AG09309 (cell line): ENCODE data around the gene NCKAP5L.

Experiments used
- DNase-seq: peaks from one replicate; pipeline ENCODE4 v3.0.0-alpha.2; 2010; ENCODE audit warnings: low read depth
- H3K4me3 ChIP-seq: 2 replicates; pipeline ENCODE4 v1.5.1; 2011; ENCODE audit warnings: mild to moderate bottlenecking, low read depth, low read length, moderate library complexity; ENCODE audit not compliant: control insufficient read depth
- TF ChIP-seq, protein P1 (sequence below): IDR thresholded peaks from 2 replicates; pipeline ENCODE4 v1.5.1; 2011; ENCODE audit warnings: mild to moderate bottlenecking, low read depth, low read length, inconsistent platforms; ENCODE audit not compliant: insufficient read depth, control insufficient read depth; ENCODE audit errors: missing control alignments

NCKAP5L gene

DNA sequence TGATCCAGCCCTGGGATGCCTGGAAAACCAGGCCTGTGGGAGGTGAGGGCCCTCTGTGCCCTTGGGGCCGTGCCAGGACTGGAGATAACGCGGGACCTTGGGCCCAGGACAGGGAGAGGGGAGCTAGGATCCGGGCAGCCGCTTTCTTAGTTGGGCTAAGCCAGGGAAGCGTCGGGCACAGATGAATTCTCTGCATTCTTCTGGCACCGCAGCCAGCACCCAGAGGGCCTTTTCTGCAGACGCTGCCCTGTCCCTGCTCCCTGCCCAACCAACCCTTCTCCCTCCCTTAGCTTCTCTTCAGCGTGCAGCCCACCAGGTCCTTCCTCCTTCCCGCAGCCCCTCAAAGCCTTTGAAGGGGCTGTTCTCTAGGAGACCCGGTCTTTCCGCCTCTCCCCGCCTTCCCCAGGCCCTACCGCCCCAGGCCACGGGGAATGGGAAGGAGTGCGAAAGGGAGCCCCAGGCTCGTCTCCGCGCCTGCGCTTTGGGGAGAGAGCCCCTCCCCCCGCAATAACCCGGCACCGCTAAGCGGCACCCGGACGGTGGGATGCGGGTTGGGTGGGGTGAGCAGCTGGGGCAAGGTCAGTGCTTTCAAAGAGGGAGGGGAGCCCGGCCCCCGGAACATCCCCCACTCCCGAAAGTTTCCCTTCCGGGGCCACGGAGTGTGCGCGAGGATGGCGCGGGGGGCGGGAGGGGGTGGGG lies 663 bp downstream of the NCKAP5L start:
- DNase-seq: no peak
- peak overlapping the region; percentile 88 for H3K4me3 ChIP-seq
- TF ChIP-seq, protein P1, sequence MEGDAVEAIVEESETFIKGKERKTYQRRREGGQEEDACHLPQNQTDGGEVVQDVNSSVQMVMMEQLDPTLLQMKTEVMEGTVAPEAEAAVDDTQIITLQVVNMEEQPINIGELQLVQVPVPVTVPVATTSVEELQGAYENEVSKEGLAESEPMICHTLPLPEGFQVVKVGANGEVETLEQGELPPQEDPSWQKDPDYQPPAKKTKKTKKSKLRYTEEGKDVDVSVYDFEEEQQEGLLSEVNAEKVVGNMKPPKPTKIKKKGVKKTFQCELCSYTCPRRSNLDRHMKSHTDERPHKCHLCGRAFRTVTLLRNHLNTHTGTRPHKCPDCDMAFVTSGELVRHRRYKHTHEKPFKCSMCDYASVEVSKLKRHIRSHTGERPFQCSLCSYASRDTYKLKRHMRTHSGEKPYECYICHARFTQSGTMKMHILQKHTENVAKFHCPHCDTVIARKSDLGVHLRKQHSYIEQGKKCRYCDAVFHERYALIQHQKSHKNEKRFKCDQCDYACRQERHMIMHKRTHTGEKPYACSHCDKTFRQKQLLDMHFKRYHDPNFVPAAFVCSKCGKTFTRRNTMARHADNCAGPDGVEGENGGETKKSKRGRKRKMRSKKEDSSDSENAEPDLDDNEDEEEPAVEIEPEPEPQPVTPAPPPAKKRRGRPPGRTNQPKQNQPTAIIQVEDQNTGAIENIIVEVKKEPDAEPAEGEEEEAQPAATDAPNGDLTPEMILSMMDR: no peak

DNA sequence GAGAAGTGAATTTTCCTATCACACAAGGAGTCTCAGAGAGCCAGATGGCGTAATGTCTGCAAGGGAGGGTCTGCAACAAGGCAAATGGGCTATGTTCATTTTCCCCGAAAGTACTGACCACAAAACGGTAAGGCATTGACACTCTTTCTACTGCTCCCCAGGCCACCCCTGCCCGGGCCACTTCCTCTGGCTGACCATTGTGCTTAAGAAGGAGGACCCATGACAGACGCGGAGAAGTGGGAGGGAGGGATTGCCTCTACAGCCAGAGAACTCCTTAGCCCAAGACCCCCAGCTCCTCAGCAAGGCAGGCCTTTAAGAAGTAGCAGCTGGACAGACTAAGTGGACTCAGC lies 1.2 kb downstream of the NCKAP5L start:
- TF ChIP-seq, protein P1: no peak
- H3K4me3 ChIP-seq: peak overlapping the region; percentile 88
- no peak for DNase-seq

DNA sequence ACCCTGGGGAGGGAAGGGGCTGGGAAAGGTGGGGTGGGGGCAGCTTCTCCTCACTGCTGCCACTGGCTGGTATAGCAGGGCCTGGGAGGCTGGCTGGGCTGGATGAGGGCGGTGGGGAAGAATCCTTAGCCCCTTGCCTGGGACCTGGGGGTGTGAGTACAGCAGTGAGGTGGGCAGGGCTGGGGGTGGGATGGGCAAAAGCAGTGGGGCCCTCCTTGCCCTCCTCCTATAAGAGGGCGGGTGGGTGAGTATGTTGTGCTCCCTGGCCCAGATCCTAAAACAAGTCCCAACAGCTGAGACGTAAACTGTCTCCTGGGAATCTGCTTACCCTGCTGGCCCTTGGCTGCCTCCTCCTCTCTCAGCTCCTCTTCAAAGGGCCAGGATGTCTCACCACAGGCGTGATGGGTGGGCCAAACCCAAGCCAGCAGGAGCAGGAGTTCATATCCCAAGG lies 2.2 kb downstream of the NCKAP5L start:
- no peak for DNase-seq
- H3K4me3 ChIP-seq: peak overlapping the region; percentile 12
- TF ChIP-seq, protein P1: no peak

DNA sequence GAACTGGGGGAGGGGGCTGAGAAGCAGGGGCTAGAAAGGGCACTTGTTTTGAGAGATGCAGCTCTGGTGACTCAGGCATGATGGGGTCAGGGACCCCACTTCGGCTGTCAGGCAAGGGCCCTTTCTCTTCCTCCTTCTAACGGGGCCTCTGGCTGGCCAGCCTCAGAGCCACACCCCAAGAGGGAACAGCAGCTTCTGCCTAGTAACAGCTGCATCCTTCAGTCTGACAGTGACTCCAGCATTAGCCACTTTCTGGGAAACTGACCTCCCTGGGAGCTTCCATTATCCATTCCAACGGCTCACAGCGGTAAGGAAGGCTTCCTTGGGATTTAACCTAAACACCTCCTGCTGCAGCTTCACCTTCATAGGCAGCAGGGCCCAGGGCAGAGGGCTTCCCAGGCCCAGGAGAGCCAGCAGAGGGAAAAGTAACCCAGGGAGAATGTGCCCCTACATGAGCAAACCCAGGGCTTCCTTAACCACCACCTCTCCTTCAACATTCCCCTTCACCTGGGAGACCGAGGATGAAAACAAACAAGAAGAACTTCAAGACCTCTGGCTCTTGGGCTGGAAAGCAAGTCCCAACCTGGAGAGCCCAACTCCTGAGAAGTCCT lies 2.7 kb downstream of the NCKAP5L start:
- H3K4me3 ChIP-seq: peak overlapping the region; percentile 12
- DNase-seq: no peak
- TF ChIP-seq, protein P1: no peak

DNA sequence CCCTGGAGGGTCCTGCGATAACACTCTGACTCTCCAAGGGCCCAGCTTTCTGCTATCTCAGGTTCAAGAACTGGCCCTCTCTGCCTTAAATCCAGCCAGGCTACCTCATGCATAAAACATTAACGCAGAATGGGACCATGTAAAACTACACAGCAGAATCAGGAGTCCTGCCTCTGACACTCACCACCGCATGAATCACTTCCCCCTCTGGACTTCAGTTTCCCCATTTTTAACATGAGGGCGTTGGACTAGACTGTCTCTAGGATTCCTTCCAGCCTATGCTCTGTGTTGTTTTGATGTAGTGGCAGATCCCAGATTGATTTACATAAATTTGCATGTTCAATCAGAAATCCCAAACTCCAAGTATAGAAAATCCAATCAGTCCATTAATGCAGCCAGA lies 3.3 kb downstream of the NCKAP5L start:
- TF ChIP-seq, protein P1: no peak
- no peak overlapping the region for H3K4me3 ChIP-seq
- no peak for DNase-seq

DNA sequence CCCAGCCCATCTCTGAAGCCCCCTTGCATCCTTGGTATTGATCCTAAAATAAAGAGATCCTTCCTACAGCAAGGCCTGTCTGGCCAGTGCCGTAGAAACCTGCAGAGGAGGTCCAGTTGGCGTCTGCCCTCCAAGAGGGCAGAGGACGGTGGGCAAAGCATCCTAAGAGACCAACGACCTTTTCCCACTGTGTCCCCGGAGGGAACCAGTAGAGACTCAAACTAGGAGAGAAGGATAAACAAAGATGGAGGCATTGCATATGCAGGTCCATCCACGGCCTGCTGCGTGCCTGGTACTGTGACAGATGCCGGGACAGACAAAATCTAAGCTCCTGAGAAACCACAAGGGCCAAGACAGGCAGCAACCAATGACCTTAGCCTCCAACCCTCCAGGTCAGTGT lies 3.8 kb downstream of the NCKAP5L start:
- DNase-seq: no peak
- TF ChIP-seq, protein P1: no peak
- H3K4me3 ChIP-seq: no peak overlapping the region
